IMR-90 (cell line): ENCODE results near the gene TJP3. TPM values are rescaled to one million over a fixed set of nuclear protein-coding genes. Genes with fewer than 3 reads are reported as not detected.

Experiments
- ATAC-seq: fragments of 200-7000 bp; cut with Tn5 transposase; 2 replicates; pipeline ENCODE4 v1.9.1; 2020; ENCODE audit warnings: low read depth, mild to moderate bottlenecking, moderate library complexity
- BruUV-seq: library from RNA; stranded (reverse); fragments of 400-500 nt; replicated peaks from 2 replicates; lab custom pipeline; 2021; lab: Mats Ljungman, UMichigan
- CTCF ChIA-PET: fragments of 300-600 bp; formaldehyde crosslinking; extraction: SDS; loops from one replicate; lab custom pipeline; 2021; ENCODE audit warnings: antibody characterized with exemption; lab: Yijun Ruan, JAX
- POLR2A ChIA-PET: fragments of 300-600 bp; sonication (Branson Sonifier 250); formaldehyde crosslinking; loops from one replicate; lab custom pipeline; 2022; ENCODE audit warnings: antibody characterized with exemption; ENCODE audit not compliant: unreplicated experiment; lab: Charles Lee
- DNase-seq: peaks from one replicate; pipeline ENCODE4 v3.0.0; 2013
- H2AFZ ChIP-seq: replicated peaks from 2 replicates; pipeline ENCODE3; 2013; ENCODE audit warnings: low read length, mild to moderate bottlenecking; ENCODE audit not compliant: poor library complexity
- H2AK5ac ChIP-seq: 2 replicates; pipeline ENCODE4 v1.6.1; 2013; ENCODE audit warnings: low read depth, low read length, inconsistent platforms
- H2AK9ac ChIP-seq: replicated peaks from 2 replicates; pipeline ENCODE3; 2013; ENCODE audit warnings: mild to moderate bottlenecking, low read depth, low read length, moderate library complexity; ENCODE audit not compliant: poor library complexity
- H2BK120ac ChIP-seq: 2 replicates; pipeline ENCODE4 v1.6.1; 2013; ENCODE audit warnings: low read depth, low read length, inconsistent platforms
- H2BK15ac ChIP-seq: 3 replicates; pipeline ENCODE4 v1.6.1; 2013; ENCODE audit warnings: low read depth, low read length, inconsistent platforms
- H2BK20ac ChIP-seq: 2 replicates; pipeline ENCODE4 v1.6.1; 2013; ENCODE audit warnings: low read depth, mild to moderate bottlenecking, inconsistent platforms, low read length, moderate library complexity
- H2BK5ac ChIP-seq: 2 replicates; pipeline ENCODE4 v1.6.1; 2013; ENCODE audit warnings: mild to moderate bottlenecking, low read depth, low read length, inconsistent platforms; ENCODE audit not compliant: poor library complexity, severe bottlenecking
- H3K14ac ChIP-seq: replicated peaks from 2 replicates; pipeline ENCODE4 v1.6.1; 2013; ENCODE audit warnings: low read depth, low read length, inconsistent platforms
- H3K18ac ChIP-seq: 2 replicates; pipeline ENCODE4 v1.6.1; 2013; ENCODE audit warnings: low read depth, low read length, control low read depth
- H3K23ac ChIP-seq: 2 replicates; pipeline ENCODE4 v1.6.1; 2013; ENCODE audit warnings: low read depth, low read length, inconsistent platforms
- H3K27ac ChIP-seq: 2 replicates; pipeline ENCODE4 v1.5.1; 2013; ENCODE audit warnings: mild to moderate bottlenecking, control low read depth, low read length; ENCODE audit not compliant: insufficient read depth
- H3K27me3 ChIP-seq: 2 replicates; pipeline ENCODE4 v1.6.1; 2013; ENCODE audit warnings: low read length; ENCODE audit not compliant: control insufficient read depth, insufficient read depth
- H3K36me3 ChIP-seq: 2 replicates; pipeline ENCODE4 v1.6.1; 2013; ENCODE audit warnings: low read length, mixed read lengths; ENCODE audit not compliant: control insufficient read depth, insufficient read depth
- H3K4ac ChIP-seq: 2 replicates; pipeline ENCODE4 v1.6.1; 2013; ENCODE audit warnings: low read depth, low read length, inconsistent platforms
- H3K4me1 ChIP-seq: 2 replicates; pipeline ENCODE4 v1.6.1; 2013; ENCODE audit warnings: low read length, mixed read lengths; ENCODE audit not compliant: control insufficient read depth, insufficient read depth
- H3K4me2 ChIP-seq: 2 replicates; pipeline ENCODE4 v1.6.1; 2013; ENCODE audit warnings: low read depth, mild to moderate bottlenecking, control low read depth, low read length, moderate library complexity
- H3K4me3 ChIP-seq: 2 replicates; pipeline ENCODE4 v1.5.1; 2013; ENCODE audit warnings: low read depth, mild to moderate bottlenecking, control low read depth, low read length, moderate library complexity; ENCODE audit not compliant: insufficient read depth
- H3K56ac ChIP-seq: 2 replicates; pipeline ENCODE4 v1.6.1; 2013; ENCODE audit warnings: low read length, inconsistent platforms; ENCODE audit not compliant: insufficient read depth; ENCODE audit errors: extremely low read depth
- H3K79me1 ChIP-seq, 2 experiments: 2 replicates each; pipeline ENCODE4 v1.6.1; 2013; ENCODE audit warnings: low read length in 2 of 2, inconsistent platforms in 1 of 2, low read depth in 1 of 2
- H3K9ac ChIP-seq: 2 replicates; pipeline ENCODE4 v1.6.1; 2013; ENCODE audit warnings: low read depth, low read length, control low read depth
- H3K9me1 ChIP-seq: 2 replicates; pipeline ENCODE4 v1.6.1; 2013; ENCODE audit warnings: low read length, inconsistent platforms; ENCODE audit not compliant: insufficient read depth
- H3K9me3 ChIP-seq: 2 replicates; pipeline ENCODE4 v1.6.1; 2013; ENCODE audit warnings: low read length; ENCODE audit not compliant: control insufficient read depth, insufficient read depth
- H4K20me1 ChIP-seq: 2 replicates; pipeline ENCODE4 v1.6.1; 2013; ENCODE audit warnings: low read length, inconsistent platforms; ENCODE audit not compliant: insufficient read depth
- H4K5ac ChIP-seq: 2 replicates; pipeline ENCODE4 v1.6.1; 2013; ENCODE audit warnings: mild to moderate bottlenecking, low read depth, low read length, control low read depth
- H4K8ac ChIP-seq, 2 experiments: 2 replicates each; pipeline ENCODE4 v1.6.1; 2013; ENCODE audit warnings: low read depth in 2 of 2, low read length in 2 of 2, control low read depth in 1 of 2, inconsistent platforms in 1 of 2
- H4K91ac ChIP-seq: 2 replicates; pipeline ENCODE4 v1.6.1; 2013; ENCODE audit warnings: low read depth, low read length, inconsistent platforms; ENCODE audit not compliant: insufficient read depth
- FOS ChIP-seq: fragments of 150-350 bp; IDR thresholded peaks from 2 replicates; pipeline ENCODE4 v1.6.1; 2016; ENCODE audit warnings: low read depth, low read length
- WGBS, 2 experiments: methylation state at CpG; one replicate each; pipeline versions ENCODE4 v1.1.5 to v1.1.7; 2013; ENCODE audit warnings: missing lambda C conversion rate in 2 of 2; ENCODE audit not compliant: insufficient read length in 1 of 2; ENCODE audit errors: extremely low coverage in 2 of 2; 5-methylcytosine and 5-hydroxymethylcytosine counted together
- dilution Hi-C: fragments of 300-500 bp; cut with HindIII; formaldehyde crosslinking; loops from one replicate; pipeline ENCODE4 v1.14.3; 2018; ENCODE audit warnings: low sequenced_read_pairs; ENCODE audit not compliant: unreplicated experiment
- in situ Hi-C: fragments of 300-500 bp; cut with MboI; formaldehyde crosslinking; loops from 3 replicates; pipeline ENCODE4 v1.14.3; 2019; ENCODE audit warnings: low sequenced_read_pairs, inconsistent platforms, mixed read lengths
- intact Hi-C: fragments of 100-400 bp; cut with micrococcal nuclease; formaldehyde crosslinking; loops from 2 replicates; pipeline ENCODE4 v1.10.0; 2022
- polyA plus RNA-seq, 3 experiments: library from polyadenylated mRNA; depleted of rRNA; stranded (reverse); fragments of >200 nt; gene quantifications; 2 replicates each; pipeline ENCODE4 v1.2.3, GENCODE V29; 2012; ENCODE audit warnings: low replicate concordance in 1 of 3
- total RNA-seq: library from RNA; depleted of rRNA; stranded (reverse); fragments of >200 nt; gene quantifications from 2 replicates; pipeline ENCODE4 v1.2.3, GENCODE V29; 2012

TJP3 gene
- total and polyA plus RNA-seq, 2 of the 4 experiments (the other 2 are of a cell fraction) = not detected

DNA sequence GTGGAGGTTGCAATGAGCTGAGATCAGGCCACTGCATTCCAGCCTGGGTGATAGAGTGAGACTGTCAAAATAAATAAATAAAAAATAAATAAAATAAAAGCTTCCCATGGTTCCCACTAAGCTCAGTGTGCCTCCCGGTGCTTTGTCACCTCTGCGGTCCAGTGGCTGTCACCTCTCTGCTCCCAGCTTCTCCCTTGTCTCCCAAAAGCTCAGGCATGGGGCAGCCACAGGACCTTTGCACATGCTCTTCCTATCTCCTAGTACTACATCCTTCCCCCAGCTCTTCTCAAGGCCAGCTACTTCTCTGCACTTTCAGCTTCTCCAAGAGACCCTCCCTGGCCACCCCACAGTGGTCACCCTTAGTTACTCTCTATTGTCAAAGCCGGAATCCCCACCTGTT, 85.6 kb downstream of the TJP3 start:
- no peak overlapping the region for H3K14ac ChIP-seq
- in situ Hi-C loops (no loop called here), dilution Hi-C loops (no loop called here), intact Hi-C loops (no loop called here)
- H4K20me1 ChIP-seq = no peaks in the 10 kb centered on the region
- no peak overlapping the region for H2BK5ac ChIP-seq
- H3K79me1 ChIP-seq = no peaks in the 10 kb centered on the region
- H3K27me3 ChIP-seq = peaks cover 9% of the 10 kb centered on the region
- no TSS peak for BruUV-seq
- no peak overlapping the region for H2AFZ ChIP-seq
- no peak overlapping the region for H3K9ac ChIP-seq
- H3K4ac ChIP-seq = no peak overlapping the region
- H4K8ac ChIP-seq = no peak overlapping the region
- no peak overlapping the region for H3K4me3 ChIP-seq
- no peak overlapping the region for H3K18ac ChIP-seq
- H3K27ac ChIP-seq = no peak overlapping the region
- H4K91ac ChIP-seq = no peak overlapping the region
- H3K4me2 ChIP-seq = no peak overlapping the region
- H3K9me3 ChIP-seq = peaks cover 15% of the 10 kb centered on the region
- no peak overlapping the region for H2BK15ac ChIP-seq
- no peak overlapping the region for H4K5ac ChIP-seq
- ChIA-PET POLR2A (no interaction called here), CTCF (no interaction called here)
- H2AK9ac ChIP-seq = no peak overlapping the region
- H2BK120ac ChIP-seq = no peak overlapping the region
- no peak overlapping the region for H3K23ac ChIP-seq
- TF ChIP-seq FOS = no peak
- no peak overlapping the region for H3K56ac ChIP-seq
- no peak for ATAC-seq
- no peaks in the 10 kb centered on the region for H3K9me1 ChIP-seq
- no peaks in the 10 kb centered on the region for H3K36me3 ChIP-seq
- no peaks in the 10 kb centered on the region for H3K4me1 ChIP-seq
- no peak overlapping the region for H2AK5ac ChIP-seq
- WGBS, 2 experiments = 100% methylated on average over 2 of the region's 3 CpGs; no CpG with 5 or more reads in 1 of the 2 experiments
- DNase-seq = no peak
- no peak overlapping the region for H2BK20ac ChIP-seq
